ENCODE results near the gene CPNE4.

Gene CPNE4

GRCh38 chr3:131547585-131547984, 487.2 kb downstream of the CPNE4 start:
- in situ Hi-C loops (cut with HindIII; ENCODE audit: low sequenced_read_pairs) = no loop called here
- H3K4me3 ChIP-seq (ENCODE audit: low read depth, low read length) = no peak overlapping the region
- no peak for TF ChIP-seq CTCF (IDR thresholded peaks at IDR 0.05; ENCODE audit: low read depth, low read length)
- DNase-seq (ENCODE audit: low read depth, low spot score) = no peak

GRCh38 chr3:131546441-131546840, 488.4 kb downstream of the CPNE4 start:
- no peak overlapping the region for H3K4me3 ChIP-seq (ENCODE audit: low read depth, low read length)
- in situ Hi-C loops (cut with HindIII; ENCODE audit: low sequenced_read_pairs) = no loop called here

GRCh38 chr3:131544557-131544956, 490.3 kb downstream of the CPNE4 start:
- TF ChIP-seq CTCF (IDR thresholded peaks at IDR 0.05; ENCODE audit: low read depth, low read length) = no peak
- no peak overlapping the region for H3K4me3 ChIP-seq (ENCODE audit: low read depth, low read length)
- in situ Hi-C loops (cut with HindIII; ENCODE audit: low sequenced_read_pairs) = no loop called here
- DNase-seq (ENCODE audit: low read depth, low spot score) = no peak

More at GRCh38 chr3:131546441-131546840, 488.4 kb downstream of the CPNE4 start:
- DNase-seq (ENCODE audit: low read depth, low spot score) = no peak
- TF ChIP-seq CTCF (IDR thresholded peaks at IDR 0.05; ENCODE audit: low read depth, low read length) = no peak

GRCh38 chr3:131543714-131544113, 491.1 kb downstream of the CPNE4 start:
- H3K4me3 ChIP-seq (ENCODE audit: low read depth, low read length) = no peak overlapping the region
- TF ChIP-seq CTCF (IDR thresholded peaks at IDR 0.05; ENCODE audit: low read depth, low read length) = no peak
- in situ Hi-C loops (cut with HindIII; ENCODE audit: low sequenced_read_pairs) = no loop called here
- DNase-seq (ENCODE audit: low read depth, low spot score) = peak; percentile 89

GRCh38 chr3:131541288-131541687, 493.5 kb downstream of the CPNE4 start:
- H3K4me3 ChIP-seq (ENCODE audit: low read depth, low read length) = no peak overlapping the region
- in situ Hi-C loops (cut with HindIII; ENCODE audit: low sequenced_read_pairs) = no loop called here
- TF ChIP-seq CTCF (IDR thresholded peaks at IDR 0.05; ENCODE audit: low read depth, low read length) = no peak

GRCh38 chr3:131540821-131541220, 494.0 kb downstream of the CPNE4 start:
- in situ Hi-C loops (cut with HindIII; ENCODE audit: low sequenced_read_pairs) = no loop called here
- no peak overlapping the region for H3K4me3 ChIP-seq (ENCODE audit: low read depth, low read length)
- no peak for TF ChIP-seq CTCF (IDR thresholded peaks at IDR 0.05; ENCODE audit: low read depth, low read length)
- no peak for DNase-seq (ENCODE audit: low read depth, low spot score)

More at GRCh38 chr3:131541288-131541687, 493.5 kb downstream of the CPNE4 start:
- DNase-seq (ENCODE audit: low read depth, low spot score) = no peak

GRCh38 chr3:131540143-131540542, 494.7 kb downstream of the CPNE4 start:
- peak; percentile 3 for DNase-seq (ENCODE audit: low read depth, low spot score)

More at GRCh38 chr3:131540143-131540542, 494.7 kb downstream of the CPNE4 start:
- in situ Hi-C loops (cut with HindIII; ENCODE audit: low sequenced_read_pairs) = no loop called here
- no peak for TF ChIP-seq CTCF (IDR thresholded peaks at IDR 0.05; ENCODE audit: low read depth, low read length)
- H3K4me3 ChIP-seq (ENCODE audit: low read depth, low read length) = no peak overlapping the region

Data from astrocyte of the spinal cord (primary cell).